Mesothelial cell of epicardium (in vitro differentiated cells): ENCODE results near the gene TBCD. TPM values are rescaled to one million over a fixed set of nuclear protein-coding genes. Genes with fewer than 3 reads are reported as not detected.
A peak's percentile ranks its signal among the peaks of the same experiment; 100 is the strongest.

Experiments used
- DNase-seq, 2 experiments: peaks; one replicate each; pipeline ENCODE4 v3.0.0; 2021; ENCODE audit warnings: low spot score in 2 of 2; ENCODE audit not compliant: unreplicated experiment in 2 of 2
- H3K27ac Mint-ChIP-seq: 2 replicates; pipeline ENCODE4 v1.8.0; 2021; ENCODE audit warnings: mixed read lengths
- H3K27me3 Mint-ChIP-seq: 2 replicates; pipeline ENCODE4 v1.8.0; 2021; ENCODE audit warnings: low read depth, mixed read lengths
- H3K36me3 Mint-ChIP-seq: 2 replicates; pipeline ENCODE4 v1.8.0; 2021; ENCODE audit warnings: mixed read lengths
- H3K4me1 Mint-ChIP-seq: 2 replicates; pipeline ENCODE4 v1.8.0; 2021; ENCODE audit warnings: mixed read lengths
- H3K4me3 Mint-ChIP-seq: 2 replicates; pipeline ENCODE4 v1.8.0; 2021; ENCODE audit warnings: mild to moderate bottlenecking, moderate library complexity, mixed read lengths
- H3K9me3 Mint-ChIP-seq: 2 replicates; pipeline ENCODE4 v1.8.0; 2021; ENCODE audit warnings: mixed read lengths
- CTCF ChIP-seq: fragments of 200-600 bp; sonication (generic); IDR thresholded peaks from one replicate; pipeline ENCODE4 v1.5.0; 2021; ENCODE audit warnings: antibody characterized with exemption; ENCODE audit not compliant: unreplicated experiment
- total RNA-seq: library from RNA; stranded (reverse); gene quantifications from 3 replicates; pipeline ENCODE4 v1.2.1, GENCODE V29; 2021

TBCD gene
- total RNA-seq, 1 donor from 2014 or later, result 117 TPM

DNA sequence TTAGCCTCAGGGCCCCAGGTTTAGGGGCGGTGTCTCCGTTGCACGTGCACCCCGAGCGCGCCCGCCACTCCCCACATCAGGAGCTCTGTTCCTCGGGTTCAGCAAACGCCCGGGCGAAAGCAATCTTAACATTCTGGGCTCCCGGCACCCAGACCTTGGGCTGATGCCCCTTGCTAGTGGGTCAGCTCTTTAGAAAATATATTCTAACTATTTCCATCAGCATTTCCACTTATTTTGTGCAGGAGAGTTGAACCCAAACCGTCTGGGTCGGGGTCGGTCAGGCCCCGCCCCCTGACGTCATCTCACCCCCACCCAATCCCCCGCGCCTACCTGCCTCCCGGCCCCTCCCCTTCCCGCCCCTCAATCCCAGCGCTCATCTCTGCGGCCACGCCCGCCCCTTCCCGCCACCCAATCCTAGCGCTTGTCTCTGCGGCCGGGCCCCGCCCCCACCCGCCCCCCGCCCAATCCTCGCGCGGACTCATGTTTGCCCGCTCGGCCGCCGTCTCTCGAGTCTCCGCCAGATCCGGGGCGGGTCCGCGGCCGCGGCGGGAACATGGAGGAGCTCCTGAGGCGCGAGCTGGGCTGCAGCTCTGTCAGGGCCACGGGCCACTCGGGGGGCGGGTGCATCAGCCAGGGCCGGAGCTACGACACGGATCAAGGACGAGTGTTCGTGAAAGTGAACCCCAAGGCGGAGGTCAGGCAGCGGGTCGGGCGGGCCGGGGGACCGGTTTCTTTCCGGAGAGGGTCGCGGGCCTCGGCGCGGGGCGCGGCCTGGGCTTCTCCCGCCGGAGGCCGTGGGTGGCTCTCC, 35.5 kb upstream of the TBCD start, which contains the start of gene FN3KRP:
TSS of gene FN3KRP (plus strand) at position 504 of the 808 bp plus-strand sequence. CDS start at position 554, 50 bp downstream.
- Mint-ChIP-seq H3K36me3 (peaks cover 10% of the 10 kb centered on the region), H3K4me3 (peak within 1 kb of the TSS; percentile 95), H3K9me3 (no peaks in the 10 kb centered on the region), H3K4me1 (peaks cover 17% of the 10 kb centered on the region), H3K27me3 (peaks cover 4% of the 10 kb centered on the region), H3K27ac (peak within 1 kb of the TSS; percentile 97)
- peak; percentile 89 to 95 for DNase-seq
- no peak for TF ChIP-seq CTCF

DNA sequence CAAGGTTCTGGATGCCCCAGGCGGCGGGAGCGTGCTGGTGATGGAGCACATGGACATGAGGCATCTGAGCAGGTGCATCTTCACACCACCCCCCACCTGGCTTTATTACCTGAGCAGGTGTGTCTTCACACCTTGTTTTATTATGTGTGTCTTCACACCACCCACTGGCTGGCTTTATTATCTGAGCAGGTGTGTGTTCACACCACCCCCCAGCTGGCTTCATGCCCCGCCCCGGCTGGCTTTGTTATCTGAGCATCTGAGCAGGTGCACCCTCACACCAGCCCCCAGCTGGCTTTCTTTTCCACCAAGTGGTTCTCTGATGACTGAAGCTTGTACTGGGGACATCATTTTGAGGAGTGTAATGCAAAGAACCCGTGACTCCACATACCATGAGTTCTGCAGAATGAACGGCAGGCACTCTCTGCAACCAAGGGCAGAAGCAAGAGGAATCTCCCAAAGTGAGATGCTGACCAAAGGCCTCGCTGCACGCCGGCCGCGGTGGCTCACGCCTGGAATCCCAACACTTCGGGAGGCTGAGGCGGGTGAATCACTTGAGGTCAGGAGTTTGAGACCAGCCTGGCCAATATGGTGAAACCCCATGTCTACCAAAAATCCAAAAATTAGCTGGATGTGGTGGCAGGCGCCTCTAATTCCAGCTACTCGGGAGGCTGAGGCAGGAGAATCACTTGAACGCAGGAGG, 32.7 kb upstream of the TBCD start:
- H3K27ac Mint-ChIP-seq, result no peak overlapping the region
- H3K36me3 Mint-ChIP-seq, result peaks cover 23% of the 10 kb centered on the region

DNA sequence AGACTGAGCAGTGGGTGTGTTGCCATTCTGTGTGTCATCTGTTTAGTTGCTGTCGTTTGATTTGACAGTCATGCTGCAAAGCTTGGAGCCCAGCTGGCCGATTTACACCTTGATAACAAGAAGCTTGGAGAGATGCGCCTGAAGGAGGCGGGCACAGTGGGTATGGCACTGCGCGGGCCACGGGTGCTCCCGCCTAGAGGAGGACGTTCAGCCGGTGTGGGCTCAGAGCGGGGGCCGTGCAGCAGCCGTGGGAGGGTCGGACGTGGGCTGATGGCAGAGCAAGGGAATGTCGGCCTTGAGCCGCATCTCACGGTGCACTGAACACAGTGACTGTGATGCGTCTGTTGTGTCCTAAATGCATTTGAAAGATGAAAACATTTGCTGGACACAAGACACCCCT, 31.7 kb upstream of the TBCD start:
- no peak overlapping the region for H3K27ac Mint-ChIP-seq
- no peak for TF ChIP-seq CTCF
- no peak for DNase-seq
- H3K4me3 Mint-ChIP-seq, result no peak overlapping the region
- H3K36me3 Mint-ChIP-seq, result peaks cover 24% of the 10 kb centered on the region
- peaks cover 17% of the 10 kb centered on the region for H3K4me1 Mint-ChIP-seq
- H3K27me3 Mint-ChIP-seq, result no peaks in the 10 kb centered on the region
- no peaks in the 10 kb centered on the region for H3K9me3 Mint-ChIP-seq

More for the DNA sequence above, 32.7 kb upstream of the TBCD start:
- no peak for TF ChIP-seq CTCF
- Mint-ChIP-seq H3K4me1 (peaks cover 17% of the 10 kb centered on the region), H3K4me3 (no peak overlapping the region), H3K27me3 (no peaks in the 10 kb centered on the region), H3K9me3 (no peaks in the 10 kb centered on the region)
- no peak for DNase-seq

DNA sequence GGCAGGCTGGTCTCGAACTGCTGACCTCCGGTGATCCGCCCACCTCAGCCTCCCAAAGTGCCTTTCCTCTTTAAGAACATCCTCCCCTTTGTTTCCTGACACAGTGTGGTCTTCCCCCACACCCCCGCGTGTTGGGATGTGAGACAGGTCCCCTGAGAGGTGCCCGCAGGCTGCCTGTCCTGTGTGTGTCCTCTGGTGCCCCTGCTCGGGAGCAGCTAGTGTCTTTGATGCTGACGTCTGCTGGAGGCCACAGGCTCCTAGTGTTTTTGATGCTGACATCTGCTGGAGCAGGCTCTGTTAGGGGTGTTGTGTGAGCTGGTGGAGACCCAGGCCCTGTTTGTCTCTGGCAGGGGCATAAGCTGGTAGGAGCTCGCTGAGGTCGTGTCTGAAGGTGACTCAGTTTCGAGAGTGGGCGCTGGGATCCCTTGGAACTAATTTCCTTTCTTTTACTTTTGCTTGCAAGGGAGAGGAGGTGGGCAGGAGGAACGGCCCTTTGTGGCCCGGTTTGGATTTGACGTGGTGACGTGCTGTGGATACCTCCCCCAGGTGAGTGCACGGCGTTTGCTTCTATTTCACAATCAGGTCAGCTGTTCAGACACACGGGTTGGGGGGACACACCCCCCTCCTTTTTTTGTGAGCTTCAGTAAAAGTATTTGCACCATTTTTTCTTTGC, 29.4 kb upstream of the TBCD start:
- Mint-ChIP-seq H3K36me3 (peaks cover 33% of the 10 kb centered on the region), H3K27ac (no peak overlapping the region)

More for the DNA sequence above, 29.4 kb upstream of the TBCD start:
- no peak for DNase-seq
- peaks cover 6% of the 10 kb centered on the region for H3K4me1 Mint-ChIP-seq
- H3K4me3 Mint-ChIP-seq, result no peak overlapping the region
- H3K27me3 Mint-ChIP-seq, result no peaks in the 10 kb centered on the region
- H3K9me3 Mint-ChIP-seq, result no peaks in the 10 kb centered on the region
- no peak for TF ChIP-seq CTCF
